Mesothelial cell of epicardium (in vitro differentiated cells): ENCODE measurements around the gene OTOP2. TPM values are rescaled to one million over a fixed set of nuclear protein-coding genes. Genes with fewer than 3 reads are reported as not detected.

Experiments used
- DNase-seq, 2 experiments: peaks; one replicate each; pipeline ENCODE4 v3.0.0; 2021; ENCODE audit warnings: low spot score in 2 of 2; ENCODE audit not compliant: unreplicated experiment in 2 of 2
- H3K27ac Mint-ChIP-seq: 2 replicates; pipeline ENCODE4 v1.8.0; 2021; ENCODE audit warnings: mixed read lengths
- H3K27me3 Mint-ChIP-seq: 2 replicates; pipeline ENCODE4 v1.8.0; 2021; ENCODE audit warnings: low read depth, mixed read lengths
- H3K36me3 Mint-ChIP-seq: 2 replicates; pipeline ENCODE4 v1.8.0; 2021; ENCODE audit warnings: mixed read lengths
- H3K4me1 Mint-ChIP-seq: 2 replicates; pipeline ENCODE4 v1.8.0; 2021; ENCODE audit warnings: mixed read lengths
- H3K4me3 Mint-ChIP-seq: 2 replicates; pipeline ENCODE4 v1.8.0; 2021; ENCODE audit warnings: mild to moderate bottlenecking, moderate library complexity, mixed read lengths
- H3K9me3 Mint-ChIP-seq: 2 replicates; pipeline ENCODE4 v1.8.0; 2021; ENCODE audit warnings: mixed read lengths
- total RNA-seq: library from RNA; stranded (reverse); gene quantifications from 3 replicates; pipeline ENCODE4 v1.2.1, GENCODE V29; 2021
- TF ChIP-seq, protein P1 (sequence below): fragments of 200-600 bp; sonication (generic); IDR thresholded peaks from one replicate; pipeline ENCODE4 v1.5.0; 2021; ENCODE audit warnings: antibody characterized with exemption; ENCODE audit not compliant: unreplicated experiment

Gene OTOP2, protein sequence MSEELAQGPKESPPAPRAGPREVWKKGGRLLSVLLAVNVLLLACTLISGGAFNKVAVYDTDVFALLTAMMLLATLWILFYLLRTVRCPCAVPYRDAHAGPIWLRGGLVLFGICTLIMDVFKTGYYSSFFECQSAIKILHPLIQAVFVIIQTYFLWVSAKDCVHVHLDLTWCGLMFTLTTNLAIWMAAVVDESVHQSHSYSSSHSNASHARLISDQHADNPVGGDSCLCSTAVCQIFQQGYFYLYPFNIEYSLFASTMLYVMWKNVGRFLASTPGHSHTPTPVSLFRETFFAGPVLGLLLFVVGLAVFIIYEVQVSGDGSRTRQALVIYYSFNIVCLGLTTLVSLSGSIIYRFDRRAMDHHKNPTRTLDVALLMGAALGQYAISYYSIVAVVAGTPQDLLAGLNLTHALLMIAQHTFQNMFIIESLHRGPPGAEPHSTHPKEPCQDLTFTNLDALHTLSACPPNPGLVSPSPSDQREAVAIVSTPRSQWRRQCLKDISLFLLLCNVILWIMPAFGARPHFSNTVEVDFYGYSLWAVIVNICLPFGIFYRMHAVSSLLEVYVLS
- total RNA-seq: not detected in 3 replicates

DNA sequence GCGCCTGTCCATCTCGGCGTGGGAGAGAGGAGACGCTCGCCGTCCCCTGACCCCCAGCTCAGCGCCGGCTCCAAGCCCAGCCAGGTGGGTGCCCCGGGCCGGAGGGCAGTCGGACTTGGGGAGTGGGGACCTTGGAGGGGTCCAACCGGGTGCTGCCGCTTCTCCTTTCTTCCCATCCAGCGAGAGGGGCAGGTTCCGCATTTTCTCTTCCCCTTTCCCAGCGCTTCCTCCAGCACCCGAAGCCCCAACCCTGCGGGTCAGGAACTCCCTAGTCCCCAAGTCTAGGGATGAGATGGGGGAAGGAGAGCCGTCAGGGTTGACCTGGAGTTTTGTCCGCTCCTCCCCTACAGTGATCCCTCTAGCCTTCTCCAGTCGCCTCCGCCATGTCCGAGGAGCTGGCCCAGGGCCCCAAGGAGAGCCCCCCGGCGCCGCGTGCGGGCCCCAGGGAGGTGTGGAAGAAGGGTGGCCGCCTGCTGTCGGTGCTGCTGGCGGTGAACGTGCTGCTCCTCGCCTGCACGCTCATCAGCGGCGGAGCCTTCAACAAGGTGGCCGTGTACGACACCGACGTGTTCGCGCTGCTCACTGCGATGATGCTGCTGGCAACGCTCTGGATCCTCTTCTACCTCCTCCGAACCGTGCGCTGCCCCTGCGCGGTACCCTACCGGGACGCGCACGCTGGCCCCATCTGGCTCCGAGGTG is at the start of gene OTOP2:
Gene OTOP2, plus strand, starts transcription at position 24 of the 699 bp plus-strand sequence. Its CDS starts 360 bp downstream, at position 384.
- no peaks in the 10 kb centered on the region for H3K36me3 Mint-ChIP-seq
- H3K4me1 Mint-ChIP-seq: peaks cover 27% of the 10 kb centered on the region
- peaks cover 68% of the 10 kb centered on the region for H3K27me3 Mint-ChIP-seq
- TF ChIP-seq, protein P1, sequence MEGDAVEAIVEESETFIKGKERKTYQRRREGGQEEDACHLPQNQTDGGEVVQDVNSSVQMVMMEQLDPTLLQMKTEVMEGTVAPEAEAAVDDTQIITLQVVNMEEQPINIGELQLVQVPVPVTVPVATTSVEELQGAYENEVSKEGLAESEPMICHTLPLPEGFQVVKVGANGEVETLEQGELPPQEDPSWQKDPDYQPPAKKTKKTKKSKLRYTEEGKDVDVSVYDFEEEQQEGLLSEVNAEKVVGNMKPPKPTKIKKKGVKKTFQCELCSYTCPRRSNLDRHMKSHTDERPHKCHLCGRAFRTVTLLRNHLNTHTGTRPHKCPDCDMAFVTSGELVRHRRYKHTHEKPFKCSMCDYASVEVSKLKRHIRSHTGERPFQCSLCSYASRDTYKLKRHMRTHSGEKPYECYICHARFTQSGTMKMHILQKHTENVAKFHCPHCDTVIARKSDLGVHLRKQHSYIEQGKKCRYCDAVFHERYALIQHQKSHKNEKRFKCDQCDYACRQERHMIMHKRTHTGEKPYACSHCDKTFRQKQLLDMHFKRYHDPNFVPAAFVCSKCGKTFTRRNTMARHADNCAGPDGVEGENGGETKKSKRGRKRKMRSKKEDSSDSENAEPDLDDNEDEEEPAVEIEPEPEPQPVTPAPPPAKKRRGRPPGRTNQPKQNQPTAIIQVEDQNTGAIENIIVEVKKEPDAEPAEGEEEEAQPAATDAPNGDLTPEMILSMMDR: no peak
- H3K9me3 Mint-ChIP-seq: no peaks in the 10 kb centered on the region
- no peak within 1 kb of the TSS for H3K27ac Mint-ChIP-seq
- DNase-seq: no peak
- peak within 1 kb of the TSS; percentile 67 for H3K4me3 Mint-ChIP-seq

DNA sequence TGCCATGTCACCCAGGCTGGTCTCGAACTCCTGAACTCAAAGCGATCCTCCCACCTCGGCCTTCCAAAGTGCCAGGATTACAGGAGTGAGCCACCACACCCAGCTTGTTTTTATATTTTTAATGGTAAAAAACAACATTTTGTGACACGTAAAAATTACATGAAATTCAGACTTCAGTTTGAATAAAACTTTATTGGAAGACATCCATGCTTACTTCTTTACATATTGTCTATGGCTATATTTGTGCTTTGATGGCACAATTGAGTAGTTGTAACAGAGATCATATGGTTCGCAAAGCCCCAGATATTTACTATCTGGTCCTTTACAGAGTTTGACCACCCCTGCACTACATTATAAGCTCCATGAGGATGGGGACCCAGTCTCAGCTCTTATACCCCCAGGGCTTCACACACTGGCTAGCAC is 49.4 kb upstream of the OTOP2 start:
- peaks cover 2% of the 10 kb centered on the region for H3K36me3 Mint-ChIP-seq
- no peaks in the 10 kb centered on the region for H3K9me3 Mint-ChIP-seq
- H3K4me3 Mint-ChIP-seq: peak overlapping the region; percentile 20
- H3K27ac Mint-ChIP-seq: no peak overlapping the region
- TF ChIP-seq, protein P1: no peak
- DNase-seq: no peak
- peaks cover 26% of the 10 kb centered on the region for H3K4me1 Mint-ChIP-seq
- H3K27me3 Mint-ChIP-seq: peaks cover 2% of the 10 kb centered on the region

DNA sequence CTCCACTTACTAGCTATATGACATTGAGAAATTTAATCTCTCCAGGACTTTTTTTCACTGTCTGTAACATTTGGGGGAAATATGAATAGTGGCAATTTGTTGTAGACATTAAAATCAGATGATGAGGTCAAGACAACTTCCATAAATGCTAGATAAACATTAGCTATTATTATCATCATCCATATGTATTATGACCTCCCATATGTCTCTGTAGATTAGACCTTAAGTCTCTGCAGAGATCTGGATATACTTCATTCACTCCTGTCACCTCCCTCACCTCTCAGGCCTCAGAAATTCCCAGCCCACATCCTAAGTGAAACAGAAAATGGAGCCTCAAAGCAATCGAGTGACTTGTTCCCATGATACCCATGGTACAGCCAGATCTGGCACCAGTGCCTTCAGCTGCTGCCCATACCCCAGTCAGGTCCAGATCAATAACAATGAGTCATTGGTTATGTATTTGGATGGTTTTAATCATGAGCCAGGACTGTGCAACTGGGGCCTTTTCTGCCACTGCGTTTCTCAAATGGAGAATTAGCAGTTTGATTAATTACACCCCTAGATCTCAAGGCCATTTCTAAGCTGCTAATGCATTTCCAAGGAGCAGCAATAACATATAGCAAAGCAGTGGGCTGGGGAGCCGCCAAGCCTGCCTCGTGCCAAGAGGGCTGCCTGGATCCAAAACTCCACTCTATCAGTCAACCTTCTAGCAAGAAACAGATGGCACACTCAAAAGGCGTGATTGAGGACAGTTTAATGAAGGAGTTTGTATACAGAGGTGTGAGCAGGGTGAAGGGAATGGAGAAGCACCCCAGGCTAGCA is 48.7 kb upstream of the OTOP2 start:
- H3K4me3 Mint-ChIP-seq: no peak overlapping the region
- peaks cover 2% of the 10 kb centered on the region for H3K36me3 Mint-ChIP-seq
- DNase-seq: no peak
- TF ChIP-seq, protein P1: no peak
- no peaks in the 10 kb centered on the region for H3K9me3 Mint-ChIP-seq
- H3K27me3 Mint-ChIP-seq: peaks cover 2% of the 10 kb centered on the region
- H3K27ac Mint-ChIP-seq: no peak overlapping the region
- peaks cover 26% of the 10 kb centered on the region for H3K4me1 Mint-ChIP-seq

DNA sequence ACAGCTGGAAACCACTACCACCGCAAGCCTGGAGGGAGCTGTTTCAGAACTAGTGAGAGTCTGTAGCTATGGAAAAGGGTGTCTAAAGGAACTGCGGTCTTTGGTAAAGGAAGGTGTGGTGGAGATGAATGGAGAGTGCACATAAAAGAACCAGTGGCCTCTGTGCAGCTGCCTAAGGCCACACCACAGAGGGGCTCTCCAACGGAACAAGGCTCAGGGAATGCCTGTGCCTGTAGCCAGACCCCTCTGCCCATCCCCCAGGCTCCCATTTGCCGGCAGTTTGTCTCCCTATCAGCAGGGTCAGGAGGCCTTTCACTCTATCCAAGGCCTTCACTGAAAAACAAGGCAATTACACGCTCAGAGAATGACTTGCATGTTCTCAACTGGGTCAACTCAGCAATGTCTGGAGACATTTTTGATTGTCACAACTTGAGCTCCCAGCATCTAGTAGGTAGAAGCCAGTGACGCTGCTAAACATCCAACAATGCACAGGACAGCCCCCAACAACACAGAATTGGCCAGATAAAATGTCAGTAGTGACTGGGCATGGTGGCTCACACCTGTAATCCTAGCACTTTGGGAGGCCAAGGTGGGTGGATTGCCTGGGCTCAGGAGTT is 48.0 kb upstream of the OTOP2 start:
- Mint-ChIP-seq H3K9me3 (no peaks in the 10 kb centered on the region), H3K27ac (no peak overlapping the region), H3K36me3 (no peaks in the 10 kb centered on the region), H3K27me3 (peaks cover 2% of the 10 kb centered on the region), H3K4me1 (peaks cover 20% of the 10 kb centered on the region), H3K4me3 (no peak overlapping the region)
- TF ChIP-seq, protein P1: no peak
- no peak for DNase-seq
